Dedifferentiated amniotic fluid mesenchymal stem cell (primary cell): ENCODE results near the gene TMEM125.

ENCODE experiments used
- DNase-seq: peaks from one replicate; pipeline ENCODE4 v3.0.0-alpha.2; 2016; ENCODE audit errors: extremely low spot score

Gene TMEM125

GRCh38 chr1:43269627-43270375 is at the start of gene TMEM125:
TSS of gene TMEM125 (plus strand) at chr1:43269983. CDS start at chr1:43272723, 2,740 bp downstream.
- no peak for DNase-seq

- no peak for DNase-seq
These were observed 48.6 kb upstream of the TMEM125 start for GRCh38 chr1:43220905-43221778.

DNA sequence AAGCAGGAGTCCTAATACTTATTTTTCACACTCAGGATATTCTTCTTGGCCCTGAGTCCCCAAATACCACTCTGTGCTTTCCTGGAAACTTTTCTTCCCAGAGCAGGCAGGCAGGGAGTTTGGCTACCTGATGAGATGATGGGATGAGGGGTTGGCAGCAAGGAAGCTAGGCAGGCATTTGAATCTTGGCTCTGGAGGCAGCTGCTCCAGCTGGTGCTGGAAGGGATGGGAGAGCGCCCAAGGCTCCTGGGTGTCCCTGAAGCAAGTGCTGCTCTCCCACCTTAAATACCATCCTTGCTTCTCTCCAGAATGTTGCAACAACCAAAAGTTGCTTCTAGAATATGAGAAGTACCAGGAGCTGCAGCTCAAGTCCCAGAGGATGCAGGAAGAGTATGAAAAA is 48.0 kb upstream of the TMEM125 start:
- DNase-seq = no peak

- no peak for DNase-seq
These were observed 46.9 kb upstream of the TMEM125 start for GRCh38 chr1:43222879-43223278.

DNA sequence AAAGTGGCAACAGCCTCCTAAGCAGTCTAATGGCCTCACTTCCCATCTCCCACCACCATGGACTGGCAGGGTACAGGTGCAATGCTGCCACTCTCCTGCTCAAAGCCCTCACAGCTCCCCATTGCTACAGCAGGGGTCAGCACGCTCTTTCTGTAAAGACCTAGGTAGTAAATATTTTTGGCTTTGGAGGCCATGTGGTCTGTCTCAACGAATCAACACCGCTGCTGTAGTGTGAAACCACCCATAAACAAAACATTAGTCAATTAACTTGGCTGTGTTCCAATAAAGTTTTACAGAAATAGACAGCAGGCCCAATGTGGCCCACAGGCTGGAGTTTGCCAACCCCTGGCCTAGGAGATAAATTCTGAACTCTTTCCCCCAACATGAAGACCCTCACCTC is 44.6 kb upstream of the TMEM125 start:
- no peak for DNase-seq

DNA sequence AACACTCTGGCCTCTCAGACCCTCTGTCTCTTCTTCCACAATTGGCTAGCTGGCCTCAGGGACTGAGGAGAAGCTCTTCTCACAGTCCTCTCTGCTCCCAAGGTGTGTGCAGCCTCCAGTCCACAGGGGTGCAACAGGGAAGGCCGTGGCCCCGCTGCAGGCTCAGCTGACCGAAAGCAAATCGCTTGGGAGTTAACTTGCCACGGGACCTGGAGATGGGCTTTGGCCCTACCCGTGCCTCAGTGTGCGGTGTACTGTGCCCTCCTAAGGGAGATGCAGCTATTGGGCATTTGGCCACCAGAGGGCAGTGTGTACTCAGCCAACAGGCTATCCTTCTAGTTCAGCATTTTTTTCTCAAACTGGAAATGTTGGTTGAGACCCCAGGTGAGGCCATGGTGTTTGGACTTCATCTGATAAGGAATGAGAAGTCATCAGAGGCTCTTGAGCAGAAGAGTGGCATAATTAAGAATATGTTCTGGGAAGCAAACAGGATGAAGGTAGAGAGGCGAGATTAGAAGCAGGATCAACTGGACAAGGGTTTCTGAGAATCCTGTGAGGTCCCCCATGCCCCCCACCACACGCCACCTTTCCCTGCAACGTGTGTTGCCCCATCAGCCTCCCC is 42.5 kb upstream of the TMEM125 start:
- DNase-seq = peak; percentile 74

- no peak for DNase-seq
These were observed 39.7 kb upstream of the TMEM125 start for GRCh38 chr1:43229826-43230780.

DNA sequence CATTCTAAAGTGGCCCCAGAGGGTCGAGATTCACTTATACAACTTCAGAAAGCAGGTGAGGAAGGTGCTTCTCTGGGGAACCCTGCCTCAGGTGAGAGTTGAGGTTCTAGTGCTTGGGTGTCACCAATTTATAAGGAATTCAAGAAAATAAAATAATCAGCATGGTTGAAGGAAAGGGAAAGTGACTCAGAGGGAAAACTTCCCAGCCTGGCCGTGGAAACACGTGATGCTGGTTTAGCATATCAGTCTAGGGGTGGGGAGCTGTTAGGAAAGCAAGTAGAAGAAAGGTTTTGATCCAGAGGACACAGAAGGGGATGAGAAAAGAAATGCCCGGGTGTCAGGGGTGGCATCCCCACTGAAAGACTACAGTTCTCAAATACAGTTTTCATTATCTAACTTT is 37.7 kb upstream of the TMEM125 start:
- peak; percentile 80 for DNase-seq

DNA sequence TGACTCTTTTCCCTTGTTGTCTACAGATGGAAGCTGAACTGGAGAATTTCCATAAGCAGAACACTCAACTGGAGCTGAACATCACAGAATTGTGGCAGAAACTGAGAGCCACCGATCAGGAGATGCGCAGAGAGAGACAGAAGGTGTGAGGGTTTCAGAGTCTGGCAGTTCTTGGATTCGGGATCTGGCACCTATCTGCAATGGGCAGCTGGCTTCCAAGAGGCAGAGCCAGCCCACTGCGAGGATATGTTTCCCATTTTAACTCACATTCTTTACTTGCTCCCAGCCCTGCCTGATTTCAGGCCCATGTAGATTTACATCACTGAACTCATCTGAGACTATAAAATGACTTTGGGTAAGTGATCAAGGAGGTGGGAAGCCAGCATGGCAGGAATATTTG is 37.3 kb upstream of the TMEM125 start:
- no peak for DNase-seq

GRCh38 chr1:43233631-43234030 is 36.2 kb upstream of the TMEM125 start:
- no peak for DNase-seq

DNA sequence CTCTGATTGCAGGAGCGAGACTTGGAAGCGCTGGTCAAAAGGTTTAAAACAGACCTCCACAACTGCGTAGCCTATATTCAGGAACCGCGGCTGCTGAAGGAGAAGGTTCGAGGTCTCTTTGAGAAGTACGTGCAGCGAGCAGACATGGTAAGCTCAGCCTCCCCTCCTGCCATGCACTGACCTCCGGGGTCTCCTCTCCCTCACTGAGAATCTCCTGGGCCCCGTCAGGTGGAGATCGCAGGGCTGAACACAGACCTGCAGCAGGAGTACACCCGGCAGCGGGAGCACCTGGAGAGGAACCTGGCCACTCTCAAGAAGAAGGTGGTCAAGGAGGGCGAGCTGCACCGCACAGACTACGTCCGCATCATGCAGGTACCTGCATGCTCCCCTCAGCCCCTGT is 35.5 kb upstream of the TMEM125 start:
- no peak for DNase-seq

- no peak for DNase-seq
These were observed 34.7 kb upstream of the TMEM125 start for GRCh38 chr1:43235040-43235439.

DNA sequence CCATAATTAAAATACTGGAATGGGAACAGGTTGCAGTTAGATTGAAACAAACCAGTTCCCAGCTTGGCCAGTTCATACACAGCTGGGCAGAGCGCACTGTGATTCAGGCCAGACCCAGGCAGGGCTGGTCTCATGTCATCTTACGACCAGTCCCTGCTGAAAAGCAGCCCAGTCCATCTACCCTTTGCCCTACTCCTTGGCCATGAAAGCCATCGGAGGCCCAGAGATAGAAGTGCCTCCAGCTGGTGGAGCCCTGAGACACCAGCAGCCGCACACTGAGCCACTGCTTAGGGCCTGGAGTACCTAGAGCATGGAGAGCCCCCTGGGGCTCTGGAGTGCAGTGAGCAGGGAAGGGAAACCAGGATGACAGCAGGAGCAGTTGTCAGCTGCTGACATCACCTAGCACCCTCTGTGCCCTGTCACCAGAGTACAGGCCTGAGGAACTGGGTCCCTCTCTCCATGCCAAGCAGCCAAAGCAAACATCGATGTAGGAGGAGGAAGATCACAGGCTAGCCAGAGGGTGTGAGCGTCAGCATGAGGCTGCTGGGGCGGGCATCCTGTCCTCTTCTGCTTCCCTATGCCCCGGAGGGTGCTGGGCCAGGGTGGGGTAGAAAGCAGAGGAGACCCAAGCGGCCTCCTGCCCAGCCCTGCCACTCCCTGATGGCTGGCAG is 34.2 kb upstream of the TMEM125 start:
- no peak for DNase-seq

GRCh38 chr1:43237121-43237520 is 32.7 kb upstream of the TMEM125 start:
- peak; percentile 22 for DNase-seq

- DNase-seq = peak; percentile 63
These were observed 31.7 kb upstream of the TMEM125 start for GRCh38 chr1:43238085-43238484.

DNA sequence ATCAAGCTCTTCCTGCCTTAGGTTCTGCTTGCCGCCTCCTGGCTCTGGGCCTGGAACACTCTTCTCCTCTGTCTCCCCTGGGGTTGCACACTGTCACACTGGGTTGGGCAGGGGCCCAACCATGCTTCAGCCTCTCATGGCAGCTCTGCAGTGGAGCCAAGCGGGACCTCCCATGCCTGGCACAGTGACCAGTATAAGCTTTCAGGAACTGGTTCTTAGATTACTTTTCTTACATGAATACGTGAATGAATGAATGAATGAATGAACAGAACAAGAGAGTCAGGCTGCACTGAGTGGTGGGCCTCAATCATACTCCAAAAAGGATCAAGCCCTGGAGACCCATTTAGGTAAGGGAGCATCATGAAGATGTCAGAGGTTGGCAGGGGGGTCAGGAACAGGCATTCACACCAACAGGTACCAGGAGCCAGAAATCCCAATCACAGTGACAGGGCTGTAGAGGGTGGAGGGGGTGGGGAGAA is 30.8 kb upstream of the TMEM125 start:
- DNase-seq = no peak

- DNase-seq = no peak
These were observed 30.3 kb upstream of the TMEM125 start for GRCh38 chr1:43239484-43239883.

- DNase-seq = no peak
These were observed 28.4 kb upstream of the TMEM125 start for GRCh38 chr1:43241413-43241836.

- no peak for DNase-seq
These were observed 26.5 kb upstream of the TMEM125 start for GRCh38 chr1:43243299-43243698.

GRCh38 chr1:43246466-43247213 is 23.1 kb upstream of the TMEM125 start:
- no peak for DNase-seq
